Measurements from ENCODE around the gene TMEM242.
"Not testable (repeated sequence)": the region's sequence is repeated elsewhere in the genome, so short reads cannot be mapped to it uniquely, and the experiment has no call there.

The TMEM242 gene

GRCh38 chr6:157323255-157323965 lies at the start of gene TMEM242:
Gene TMEM242 (minus strand): TSS chr6:157323519. CDS start chr6:157323499, 20 bp downstream.
- DNase-seq, result no peak

- no peak for DNase-seq
Observed at GRCh38 chr6:157372501-157373280, 49.4 kb upstream of the TMEM242 start.

GRCh38 chr6:157370755-157371154 lies 47.4 kb upstream of the TMEM242 start:
- DNase-seq, result no peak

GRCh38 chr6:157368359-157369049 lies 45.2 kb upstream of the TMEM242 start:
- DNase-seq, result no peak

GRCh38 chr6:157366648-157367047 lies 43.3 kb upstream of the TMEM242 start:
- no peak for DNase-seq

GRCh38 chr6:157364705-157365104 lies 41.4 kb upstream of the TMEM242 start:
- DNase-seq, result no peak

- DNase-seq, result no peak
Observed at GRCh38 chr6:157361886-157362285, 38.6 kb upstream of the TMEM242 start.

GRCh38 chr6:157358287-157358686 lies 35.0 kb upstream of the TMEM242 start:
- DNase-seq, result no peak

GRCh38 chr6:157346373-157346772 lies 23.1 kb upstream of the TMEM242 start:
- DNase-seq, result no peak

- no peak for DNase-seq
Observed at GRCh38 chr6:157343732-157344131, 20.4 kb upstream of the TMEM242 start.

GRCh38 chr6:157339432-157339831 lies 16.1 kb upstream of the TMEM242 start:
- no peak for DNase-seq

GRCh38 chr6:157337751-157338150 lies 14.4 kb upstream of the TMEM242 start:
- no peak for DNase-seq

GRCh38 chr6:157337276-157337675 lies 14.0 kb upstream of the TMEM242 start:
- not testable (repeated sequence) for DNase-seq

GRCh38 chr6:157335829-157336228 lies 12.5 kb upstream of the TMEM242 start:
- no peak for DNase-seq

GRCh38 chr6:157333956-157334355 lies 10.6 kb upstream of the TMEM242 start:
- DNase-seq, result no peak

- no peak for DNase-seq
Observed at GRCh38 chr6:157333537-157333936, 10.2 kb upstream of the TMEM242 start.

- no peak for DNase-seq
Observed at GRCh38 chr6:157332813-157333212, 9.5 kb upstream of the TMEM242 start.

- no peak for DNase-seq
Observed at GRCh38 chr6:157330831-157331230, 7.5 kb upstream of the TMEM242 start.

- DNase-seq, result no peak
Observed at GRCh38 chr6:157329829-157330228, 6.5 kb upstream of the TMEM242 start.

GRCh38 chr6:157328108-157328692 lies 4.9 kb upstream of the TMEM242 start:
- no peak for DNase-seq

- DNase-seq, result no peak
Observed at GRCh38 chr6:157326979-157327378, 3.7 kb upstream of the TMEM242 start.

- no peak for DNase-seq
Observed at GRCh38 chr6:157325069-157325805, 1.9 kb upstream of the TMEM242 start.

- no peak for DNase-seq
Observed at GRCh38 chr6:157323966-157324300, 614 bp upstream of the TMEM242 start.

Measured in NCI-H2081 treated with DMSO at 0.1 percent for 48 hours (cell line).